Measurements from ENCODE around the gene HLCS. TPM values are rescaled to one million over a fixed set of nuclear protein-coding genes. Genes with fewer than 3 reads are reported as not detected.

Gene HLCS
- total and polyA plus RNA-seq, 2 of the 8 experiments (the other 6 are each of a cell fraction or from before 2014, with no cell fraction given), result 4.7 to 12.2 TPM

DNA sequence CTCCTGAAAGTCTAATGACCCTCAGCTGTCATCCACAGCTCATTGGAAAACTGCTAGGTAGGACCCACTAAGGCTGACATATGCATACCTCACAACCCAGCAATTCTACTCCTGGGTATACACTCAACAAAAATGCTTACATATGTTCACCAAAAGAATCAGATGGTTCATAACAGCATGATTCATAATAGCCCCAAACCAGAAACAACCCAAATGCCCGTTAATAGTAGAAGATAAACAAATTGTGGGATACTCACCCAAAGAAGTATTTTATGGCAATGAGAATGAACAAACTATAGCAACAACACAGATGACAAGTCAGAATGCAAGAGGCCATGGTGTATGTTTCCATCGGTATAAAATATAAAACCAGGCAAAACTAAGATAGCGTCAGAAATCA is 124.6 kb downstream of the HLCS start:
- POLR2A ChIA-PET (ENCODE audit: partially characterized antibody), result no interaction called here
- Histone ChIP-seq H3K14ac (ENCODE audit: insufficient read length) (no peak overlapping the region), H3K27me3 (replicated peaks in 1 of 4; ENCODE audit: control insufficient read depth in 3 of 4, extremely low read depth in 1 of 4, insufficient read depth in 3 of 4, low read length in 3 of 4) (no peaks in the 10 kb centered on the region; a peak in 2 of 7 replicates), H3K36me3 (ENCODE audit: control insufficient read depth in 2 of 4, insufficient read depth in 4 of 4, low read length in 3 of 4) (no peaks in the 10 kb centered on the region), H2BK15ac (ENCODE audit: low read length) (no peak overlapping the region), H3K23ac (ENCODE audit: insufficient read length) (no peak overlapping the region), H2BK20ac (ENCODE audit: low read length) (no peak overlapping the region), H3K27ac (ENCODE audit: low read depth, low read length) (no peak overlapping the region), H3K9me3 (ENCODE audit: insufficient read depth in 2 of 2, low read depth in 1 of 2, low read length in 1 of 2) (no peaks in the 10 kb centered on the region), H3K23me2 (ENCODE audit: low read depth, low read length) (no peaks in the 10 kb centered on the region), H2AFZ (ENCODE audit: low read length) (no peak overlapping the region), H2BK120ac (replicated peaks; ENCODE audit: low read depth, low read length) (no peak overlapping the region), H2BK5ac (ENCODE audit: low read depth, low read length) (no peak overlapping the region), H2BK12ac (ENCODE audit: low read depth, low read length) (no peak overlapping the region), H3K4me1 (replicated peaks in 1 of 4; ENCODE audit: control insufficient read depth in 3 of 4, insufficient read depth in 4 of 4, low read length in 3 of 4) (no peaks in the 10 kb centered on the region; a peak in 1 of 7 replicates), H2AK5ac (ENCODE audit: low read depth, low read length) (no peak overlapping the region), H3K79me2 (ENCODE audit: control insufficient read depth in 1 of 2, insufficient read depth in 2 of 2, low read length in 2 of 2) (no peaks in the 10 kb centered on the region), H3K56ac (replicated peaks; ENCODE audit: insufficient read length, low read depth, low read length) (no peak overlapping the region), H4K20me1 (replicated peaks in 1 of 2; ENCODE audit: control insufficient read depth in 1 of 2, insufficient read depth in 2 of 2, low read length in 2 of 2) (no peaks in the 10 kb centered on the region), H3K9ac (replicated peaks in 1 of 4; ENCODE audit: extremely low read depth in 1 of 4, low read depth in 3 of 4, low read length in 3 of 4) (no peak overlapping the region), H4K91ac (replicated peaks; ENCODE audit: insufficient read length, low read length) (no peak overlapping the region), H4K5ac (ENCODE audit: insufficient read length, low read depth, low read length) (no peak overlapping the region), H3K4me3 (ENCODE audit: extremely low read depth in 1 of 4, insufficient read depth in 2 of 4, low read depth in 3 of 4, low read length in 4 of 4) (no peak overlapping the region), H3K18ac (ENCODE audit: extremely low read depth, low read length) (no peak overlapping the region), H4K8ac (ENCODE audit: extremely low read depth, insufficient read depth, low read length) (no peak overlapping the region), H3K4ac (replicated peaks; ENCODE audit: insufficient read length, low read depth, low read length) (no peak overlapping the region), H3K4me2 (ENCODE audit: insufficient read depth in 1 of 2, low read depth in 2 of 2, low read length in 2 of 2) (no peak overlapping the region), H3K79me1 (ENCODE audit: low read depth, low read length) (no peaks in the 10 kb centered on the region)
- FAIRE-seq (no peak), DNase-seq (ENCODE audit: low read depth in 1 of 2, low spot score in 2 of 2) (no peak)
- WGBS, 2 experiments (ENCODE audit: extremely low coverage in 1 of 2, insufficient coverage in 1 of 2, insufficient read length in 1 of 2, insufficient replicate concordance in 2 of 2, low coverage in 1 of 2, low lambda C conversion rate in 2 of 2, missing lambda C conversion rate in 1 of 2), result 83% methylated on average over 3 of the region's 3 CpGs; no CpG with 5 or more reads in 1 of the 2 experiments
- TF ChIP-seq SP2 (IDR thresholded peaks at IDR 0.05; ENCODE audit: low read length), result no peak
- TF ChIP-seq YY1 (IDR thresholded peaks at IDR 0.05; ENCODE audit: low read depth, low read length), result no peak
- no peak for TF ChIP-seq RBBP5 (IDR thresholded peaks at IDR 0.05; ENCODE audit: borderline replicate concordance, low read depth, low read length)
- TF ChIP-seq POLR2AphosphoS5 (IDR thresholded peaks at IDR 0.05; ENCODE audit: low read depth, low read length), result no peak
- CTCF ChIA-PET (ENCODE audit: partially characterized antibody), result interaction anchor here (0.8 to 2.3 kb wide), 3 partner anchors 12 to 85 kb away, joined by 3 to 7 read pairs (median 4); no protein-coding TSS in a partner anchor

Data from H1 (cell line).